ENCODE data around the gene IPCEF1.

IPCEF1 gene

DNA sequence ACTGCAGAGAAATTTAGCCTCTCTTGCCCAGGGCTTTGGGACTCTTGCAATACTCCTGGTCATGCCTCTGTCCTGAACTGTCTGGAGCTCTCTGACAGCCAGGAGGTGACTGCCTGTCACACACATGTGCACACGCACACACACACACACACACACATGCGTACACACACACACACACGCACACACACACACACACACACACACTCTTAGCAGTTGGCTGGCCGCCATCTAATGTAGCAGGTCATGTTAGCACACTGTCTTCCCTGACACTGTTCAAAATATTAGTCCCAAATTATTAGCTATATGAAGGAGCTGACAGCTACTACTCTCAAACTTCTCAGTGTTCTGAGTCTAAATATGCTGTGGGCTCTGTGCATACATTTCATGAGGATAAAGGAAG is 60.9 kb downstream of the IPCEF1 start:
- no peak for DNase-seq (ENCODE audit: low read depth in 2 of 2)

DNA sequence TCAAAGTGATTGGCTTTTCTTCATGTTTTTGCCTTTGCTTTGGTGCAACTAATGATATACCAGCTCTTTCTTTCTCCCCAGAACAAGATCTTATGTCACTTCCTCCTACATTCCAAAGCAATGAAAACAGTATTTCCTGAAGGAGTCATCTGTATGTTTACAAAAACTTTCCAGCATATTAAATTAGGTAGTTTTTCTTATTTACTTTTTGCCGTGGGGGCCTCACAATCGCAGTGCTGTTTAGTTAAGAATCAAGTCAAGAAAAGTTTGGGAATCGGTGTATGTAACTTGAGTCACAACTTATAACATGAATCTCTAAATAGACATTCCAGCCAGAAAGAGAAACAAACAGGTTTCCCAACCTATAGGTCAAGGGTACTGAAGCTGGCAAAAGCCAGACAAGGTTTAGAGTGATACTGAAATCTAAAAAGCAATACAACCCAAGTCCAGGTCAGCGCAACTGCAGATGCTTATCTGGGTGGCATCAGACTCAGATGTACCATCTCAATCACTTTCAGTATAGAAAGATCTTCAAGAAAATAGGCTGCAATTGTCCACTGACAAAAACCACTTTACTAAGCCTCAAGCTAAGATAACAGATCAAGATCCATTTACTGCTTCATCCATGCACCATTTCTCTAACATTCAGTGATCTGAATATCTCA is 63.6 kb downstream of the IPCEF1 start:
- no peak for DNase-seq (ENCODE audit: low read depth in 2 of 2)

DNA sequence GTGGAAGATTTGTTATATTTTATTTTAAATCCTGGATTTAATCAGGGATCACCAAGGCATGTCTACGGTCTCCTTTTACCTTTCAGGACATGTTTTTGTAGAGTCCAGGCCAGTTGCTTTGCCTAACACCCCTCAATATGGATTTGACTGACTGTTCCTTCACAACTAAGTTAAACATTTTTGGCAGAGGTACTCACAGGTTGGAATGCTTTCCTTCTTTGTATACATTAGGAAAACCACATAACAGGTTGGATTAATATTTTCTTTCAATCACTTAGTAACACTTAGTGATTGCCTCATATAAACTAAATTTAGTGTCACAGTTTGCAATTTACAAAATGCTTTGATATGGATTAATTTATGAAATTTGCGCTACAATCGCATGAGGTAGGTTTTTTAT is 64.5 kb downstream of the IPCEF1 start:
- DNase-seq (ENCODE audit: low read depth in 2 of 2) = no peak

DNA sequence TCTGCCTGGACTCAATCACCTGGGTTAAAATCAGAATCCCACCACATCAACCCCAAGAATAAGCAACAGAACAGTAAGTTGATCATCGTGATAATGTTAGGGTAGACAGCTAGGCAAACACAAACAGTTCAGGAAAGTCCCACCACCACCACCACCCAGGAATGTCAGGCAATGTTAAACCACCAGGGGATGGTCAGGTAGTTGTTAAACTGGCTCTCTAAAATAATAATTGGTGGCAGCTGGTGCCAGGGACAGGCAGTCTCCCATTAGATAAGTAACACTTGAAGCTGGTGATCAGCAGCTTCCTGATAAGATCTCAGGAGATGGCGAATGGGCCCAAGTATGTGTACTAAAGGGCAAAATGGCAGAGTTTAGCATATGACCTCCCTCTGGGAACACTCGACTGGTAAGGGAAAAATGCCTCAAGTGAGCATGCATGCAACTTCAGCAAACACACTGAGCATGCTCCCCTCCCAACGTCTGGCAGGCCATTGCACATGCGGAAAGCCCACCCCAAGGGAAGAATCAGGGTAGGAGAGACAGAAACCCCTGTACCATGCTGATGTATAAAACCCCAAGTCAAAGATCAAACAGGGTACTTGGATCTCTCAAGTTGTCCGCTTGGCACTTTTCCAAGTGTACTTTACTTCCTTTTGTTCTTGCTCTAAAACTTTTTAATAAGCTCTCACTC is 66.6 kb downstream of the IPCEF1 start:
- no peak for DNase-seq (ENCODE audit: low read depth in 2 of 2)

DNA sequence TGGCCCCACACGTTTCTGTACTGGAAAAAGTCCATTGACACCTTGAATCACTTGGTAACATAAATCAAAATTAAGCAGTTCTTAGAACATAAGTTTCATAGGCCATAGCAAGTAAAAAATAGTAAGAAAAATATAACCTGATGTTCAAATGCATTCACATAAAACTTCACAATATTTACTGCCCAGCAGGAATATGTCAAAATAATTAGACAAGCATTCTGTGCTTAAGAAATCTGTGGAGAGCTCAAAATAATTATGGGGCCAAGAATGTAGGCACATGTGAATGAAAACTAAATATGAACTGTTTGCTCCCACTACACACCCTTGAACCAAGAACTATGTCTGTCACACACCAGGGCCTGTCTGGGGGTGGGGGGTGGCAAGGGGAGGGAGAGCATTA is 70.8 kb downstream of the IPCEF1 start:
- no peak for DNase-seq (ENCODE audit: low read depth in 2 of 2)

DNA sequence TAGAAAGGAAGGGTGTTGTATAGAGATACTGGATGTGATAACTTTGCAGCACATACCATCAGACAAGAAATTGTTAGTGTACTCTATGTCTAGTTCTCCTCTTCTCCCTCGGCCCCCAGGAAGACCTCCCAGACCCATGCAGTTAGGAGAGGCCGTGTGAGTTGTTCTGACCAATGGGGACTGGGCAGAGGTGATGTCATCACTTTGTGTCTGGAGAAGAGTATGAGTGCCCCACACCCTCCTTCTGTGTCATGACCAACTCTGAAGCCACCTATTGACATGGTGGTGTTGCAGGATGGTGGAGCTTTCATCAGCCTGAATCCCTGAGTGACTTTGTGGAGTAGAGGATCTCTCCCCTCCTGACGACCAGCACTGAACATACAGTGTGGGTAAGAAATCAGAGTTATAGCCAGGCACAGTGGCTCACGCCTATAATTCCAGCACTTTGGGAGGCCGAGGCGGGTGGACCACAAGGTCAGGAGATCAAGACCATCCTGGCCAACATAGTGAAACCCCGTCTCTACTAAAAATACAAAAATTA is 72.2 kb downstream of the IPCEF1 start:
- DNase-seq (ENCODE audit: low read depth in 2 of 2) = no peak

DNA sequence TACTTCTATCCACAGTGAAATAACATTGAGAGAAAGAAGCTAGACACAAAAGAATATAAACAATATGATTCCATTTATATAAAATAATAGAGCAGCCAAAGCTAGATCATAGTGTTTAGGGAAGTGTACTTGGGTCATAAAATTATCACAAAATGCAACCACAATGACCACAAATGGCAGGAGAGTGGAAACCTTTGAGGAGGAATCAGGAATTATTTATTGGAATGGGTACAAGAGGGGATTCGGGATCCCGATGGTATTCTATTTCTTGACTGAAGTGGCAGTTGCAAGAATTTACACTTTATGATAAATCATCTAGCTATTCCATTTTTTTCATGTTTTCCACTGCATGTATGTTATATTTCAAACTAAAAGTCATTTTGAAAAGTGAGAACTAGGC is 76.1 kb downstream of the IPCEF1 start:
- DNase-seq (ENCODE audit: low read depth in 2 of 2) = no peak

DNA sequence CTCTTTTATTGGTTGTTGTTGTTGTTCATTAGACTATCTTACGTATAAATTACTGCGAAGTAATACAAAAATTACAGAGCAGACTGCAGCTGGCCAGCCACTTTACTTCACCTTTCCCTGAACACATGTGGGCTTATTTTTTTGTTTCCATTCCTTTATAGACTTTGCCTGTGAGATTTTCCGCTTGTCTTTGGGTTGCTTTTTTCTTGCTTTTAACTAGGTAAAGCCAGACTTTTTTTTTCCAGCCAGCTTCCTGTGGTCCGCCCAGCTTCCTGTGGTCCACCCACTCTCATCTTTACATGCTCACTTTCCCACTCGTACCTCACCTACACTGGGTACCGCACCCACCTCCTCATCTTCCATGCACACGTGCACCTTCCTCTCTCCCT is 79.0 kb downstream of the IPCEF1 start:
- DNase-seq (ENCODE audit: low read depth in 2 of 2) = no peak

DNA sequence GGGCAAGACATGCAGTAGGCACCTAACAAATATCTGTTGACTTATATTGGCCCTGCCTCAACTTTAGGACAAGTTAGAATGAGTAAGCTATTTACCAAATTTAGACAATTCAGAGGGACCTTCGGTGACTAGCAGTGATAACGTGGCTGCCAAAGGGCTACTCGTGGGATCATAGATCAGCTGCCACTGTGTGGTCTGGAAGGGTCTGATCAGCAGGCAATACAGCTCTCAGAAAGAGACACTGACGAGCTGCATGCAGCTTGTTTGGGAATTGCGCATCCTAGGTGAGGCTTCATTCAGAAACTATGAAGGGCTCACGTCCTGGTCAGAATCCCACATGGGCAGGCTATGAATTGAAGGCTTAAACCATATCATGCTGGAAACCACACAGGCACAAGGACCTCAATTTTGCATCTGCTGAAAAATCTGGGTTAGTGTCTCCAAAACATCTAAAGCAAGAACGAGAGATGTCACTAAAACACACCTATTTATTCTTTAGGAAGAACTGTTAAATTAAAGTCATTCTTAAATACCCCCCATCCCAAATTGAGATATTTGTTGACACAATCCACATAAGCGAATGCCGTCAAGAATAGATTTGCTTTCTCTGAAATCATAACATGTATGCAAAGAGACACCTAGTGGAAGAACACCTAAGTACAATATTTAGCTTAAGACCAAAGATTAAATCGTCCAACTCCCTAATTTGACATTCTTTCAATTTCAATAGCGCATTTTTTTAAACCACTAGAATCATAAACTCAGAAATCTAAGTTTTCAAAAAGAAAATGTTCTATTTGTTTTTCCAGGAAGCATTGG is 79.6 kb downstream of the IPCEF1 start:
- no peak for DNase-seq (ENCODE audit: low read depth in 2 of 2)

DNA sequence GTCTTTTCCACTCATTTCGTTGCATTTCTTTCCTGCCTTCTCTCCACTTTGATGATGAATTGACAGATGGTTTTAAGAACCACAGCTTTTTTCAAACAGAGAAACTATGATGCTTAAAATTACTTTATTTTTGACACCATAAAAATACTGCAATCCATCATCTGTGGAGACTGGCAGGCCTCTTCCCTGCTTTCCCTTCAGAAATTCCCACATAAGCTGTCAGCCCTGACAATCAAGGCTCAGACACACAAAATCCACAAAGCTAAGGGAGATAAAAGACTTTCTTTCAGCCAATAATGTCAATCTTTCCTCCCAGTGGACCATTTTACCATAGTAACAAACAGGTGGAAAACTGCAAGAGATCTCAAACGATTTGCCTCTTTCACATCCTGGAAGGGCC is 82.4 kb downstream of the IPCEF1 start:
- DNase-seq (ENCODE audit: low read depth in 2 of 2) = no peak

DNA sequence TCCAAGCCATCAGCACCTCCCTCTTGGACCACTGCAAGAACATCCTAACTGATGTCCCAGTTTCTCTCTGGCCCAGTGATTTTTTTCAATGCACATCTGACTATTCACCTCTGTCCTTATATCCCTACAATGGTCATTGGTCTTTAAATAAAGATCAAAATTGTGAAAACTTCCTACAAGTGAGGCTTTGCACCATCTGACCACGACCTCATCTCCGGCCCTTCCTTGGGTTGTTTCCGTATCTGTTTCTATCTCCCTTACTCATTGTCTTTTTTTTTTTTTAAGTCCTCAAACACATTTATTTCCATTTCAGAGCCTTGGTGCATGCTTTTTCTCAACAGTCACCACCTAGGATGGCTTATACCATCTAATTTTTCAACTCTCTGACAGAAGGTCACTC is 88.1 kb downstream of the IPCEF1 start:
- no peak for DNase-seq (ENCODE audit: low read depth in 2 of 2)

DNA sequence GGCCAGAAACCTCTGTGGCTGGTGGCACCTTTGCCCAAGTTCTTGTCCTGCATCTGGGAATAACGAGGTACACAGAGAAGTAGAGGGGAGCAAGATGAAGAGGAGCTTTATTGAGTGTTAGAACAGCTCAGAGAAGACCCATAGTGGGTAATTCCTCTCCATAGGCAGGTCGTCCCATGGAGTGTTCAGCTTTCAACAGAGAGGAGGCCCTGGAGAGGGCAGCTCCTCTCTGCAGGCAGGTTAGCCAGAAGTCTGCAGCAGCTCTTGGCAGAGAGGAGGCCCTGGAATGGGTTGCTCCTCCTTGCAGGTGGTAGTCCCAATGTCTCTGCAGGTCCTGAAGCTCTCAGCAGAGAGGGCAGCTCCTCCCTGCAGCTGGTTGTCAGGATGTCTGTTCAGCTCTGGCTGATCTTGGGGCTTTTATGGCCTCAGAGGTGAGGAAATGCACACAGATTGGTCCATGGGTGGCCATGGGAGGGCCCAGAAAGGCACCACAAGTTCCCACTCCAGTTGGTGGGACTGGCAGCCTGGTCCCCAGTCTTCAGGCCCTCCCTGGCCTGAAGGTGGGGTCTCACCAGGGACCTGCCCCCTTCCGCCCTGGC is 89.0 kb downstream of the IPCEF1 start:
- no peak for DNase-seq (ENCODE audit: low read depth in 2 of 2)

DNA sequence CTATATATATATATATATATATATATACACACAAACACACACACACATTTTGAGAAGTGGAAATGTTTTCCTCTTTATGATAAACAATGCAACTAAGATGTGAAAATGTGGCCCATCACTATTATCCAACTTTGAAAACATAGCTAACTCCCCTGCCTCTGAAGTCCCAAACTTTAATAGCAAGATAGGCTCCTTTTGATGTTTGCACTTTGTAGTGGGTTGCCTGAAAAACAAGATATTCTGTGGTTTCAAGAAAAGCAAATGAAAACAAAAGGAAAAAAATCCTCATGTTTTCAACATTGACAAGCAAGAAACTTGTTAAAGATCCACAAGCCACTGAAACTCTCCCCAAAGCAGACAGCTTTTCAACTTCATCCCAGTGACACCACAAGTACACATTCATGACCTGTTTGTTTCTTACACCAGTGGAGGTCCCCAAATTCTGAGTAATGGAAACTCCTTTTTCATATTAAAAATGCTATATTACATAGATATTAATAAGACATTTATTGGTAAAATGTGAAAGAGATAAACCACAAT is 90.0 kb downstream of the IPCEF1 start:
- DNase-seq (ENCODE audit: low read depth in 2 of 2) = no peak

DNA sequence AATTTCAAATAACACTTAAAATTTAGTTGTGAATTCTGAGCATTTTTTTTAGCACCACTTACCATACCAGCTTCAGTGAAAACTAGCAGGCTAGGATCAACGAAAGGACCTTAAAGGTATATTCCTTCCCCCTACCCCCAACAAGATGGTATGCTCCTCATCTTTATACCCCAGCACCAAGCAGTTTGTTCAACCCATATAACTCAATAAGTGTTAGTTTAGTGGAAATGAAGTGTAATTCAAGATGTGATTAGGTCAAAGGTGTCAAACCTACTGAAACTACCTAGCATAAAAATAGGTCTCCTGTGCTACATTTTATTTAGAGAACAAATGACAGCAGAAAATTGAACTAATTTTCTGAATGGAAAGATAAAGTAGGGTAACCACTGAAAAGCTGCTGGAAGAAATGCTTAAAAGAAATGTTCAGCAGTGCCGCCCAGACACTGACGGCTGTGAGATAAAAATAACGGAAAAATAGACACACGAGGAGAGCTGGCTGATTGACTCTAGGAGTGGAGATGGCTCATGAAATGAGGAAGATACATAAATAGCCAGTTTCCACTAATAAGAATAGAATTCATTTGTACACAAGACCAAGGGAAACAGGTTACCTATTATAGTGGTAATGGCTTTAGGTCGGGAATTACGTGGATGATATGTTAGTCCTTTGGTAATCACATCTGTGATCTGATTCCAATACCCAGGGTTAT is 94.8 kb downstream of the IPCEF1 start:
- no peak for DNase-seq (ENCODE audit: low read depth in 2 of 2)

DNA sequence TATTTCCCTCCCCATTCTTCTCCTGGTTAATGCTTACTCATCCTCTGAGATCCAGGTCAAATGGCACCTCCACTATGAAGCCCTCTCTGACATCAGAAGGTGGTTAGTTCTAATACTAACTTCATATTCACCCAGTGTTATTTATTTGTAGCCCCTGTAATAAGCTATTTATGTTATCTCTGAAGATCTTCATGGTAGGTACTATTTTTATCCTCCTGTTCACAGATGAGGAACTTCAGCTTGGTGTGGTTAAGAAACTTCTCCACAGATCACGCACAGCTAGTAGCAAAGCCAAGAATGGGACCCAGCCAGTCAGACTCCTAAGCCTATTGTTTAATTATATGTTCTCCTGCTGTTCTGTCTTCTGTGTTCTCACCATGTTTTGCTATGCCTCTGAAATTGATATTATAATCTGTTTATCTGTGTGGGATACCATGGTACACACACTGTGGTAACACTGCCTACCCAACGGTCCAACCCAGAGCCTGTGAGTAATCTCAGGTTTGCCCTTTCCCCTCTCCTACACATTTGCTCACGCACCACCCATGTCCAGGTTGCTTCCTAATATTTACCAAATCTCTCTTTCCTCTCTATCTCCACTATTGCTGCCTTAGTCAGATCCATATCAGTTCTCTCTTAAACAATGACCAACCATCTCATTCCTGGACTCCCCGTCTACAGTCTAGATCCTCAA is 98.4 kb downstream of the IPCEF1 start:
- no peak for DNase-seq (ENCODE audit: low read depth in 2 of 2)

DNA sequence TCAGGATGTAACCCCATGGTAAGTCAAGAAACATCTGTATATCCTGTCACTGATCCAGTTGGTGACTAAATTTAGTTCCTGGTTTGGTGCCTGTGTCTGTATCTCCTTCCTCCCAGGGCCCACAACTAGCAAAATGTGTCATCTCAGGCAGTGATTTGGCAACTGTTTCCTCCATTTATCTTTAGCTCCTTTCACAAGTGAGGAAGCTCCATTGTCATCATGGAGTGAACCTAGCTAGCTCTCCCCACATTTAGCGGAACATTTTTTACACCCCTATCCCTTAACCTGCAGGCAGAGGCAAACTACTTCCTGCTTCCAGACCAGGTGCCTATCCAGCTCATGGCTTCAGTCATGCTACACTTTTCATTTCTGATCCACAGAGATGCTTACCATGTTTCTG is 99.5 kb downstream of the IPCEF1 start:
- no peak for DNase-seq (ENCODE audit: low read depth in 2 of 2)

DNA sequence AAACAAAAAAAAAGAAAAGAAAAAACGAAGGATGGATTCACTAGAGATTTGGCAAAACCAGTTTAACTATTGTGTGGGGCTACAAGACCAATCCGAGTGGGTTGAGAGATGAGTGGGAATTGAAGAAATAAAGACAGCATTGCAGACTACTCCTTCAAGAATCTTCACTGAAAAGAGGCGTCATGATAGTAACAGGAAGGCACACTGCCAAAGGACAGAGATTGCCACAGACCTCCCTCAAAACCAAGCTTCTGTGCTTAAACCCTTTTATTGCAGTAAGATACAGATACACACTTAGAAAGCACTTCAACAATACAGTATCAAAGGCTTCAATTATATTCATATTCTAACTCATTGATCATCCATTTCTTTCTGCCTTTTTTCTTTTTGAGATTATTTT is 103.9 kb downstream of the IPCEF1 start:
- DNase-seq (ENCODE audit: low read depth in 2 of 2) = no peak

DNA sequence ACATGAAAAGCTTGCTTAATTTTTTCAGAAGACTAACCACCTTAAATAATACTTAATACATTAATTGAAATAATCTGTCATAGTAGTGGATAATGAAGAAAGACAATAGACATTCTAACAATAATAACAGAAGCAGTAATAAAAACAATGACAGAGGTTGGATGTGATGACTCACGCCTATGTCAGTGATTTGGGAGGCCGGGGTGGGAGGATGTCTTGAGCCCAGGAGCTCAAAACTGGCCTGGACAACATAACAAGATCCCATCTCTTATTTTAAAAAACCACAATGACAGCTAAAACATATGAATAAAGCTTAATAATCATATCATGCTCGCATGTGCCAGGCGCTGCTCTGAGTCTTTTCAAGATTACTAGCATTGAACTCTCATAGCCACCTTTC is 105.5 kb downstream of the IPCEF1 start:
- DNase-seq (ENCODE audit: low read depth in 2 of 2) = no peak

DNA sequence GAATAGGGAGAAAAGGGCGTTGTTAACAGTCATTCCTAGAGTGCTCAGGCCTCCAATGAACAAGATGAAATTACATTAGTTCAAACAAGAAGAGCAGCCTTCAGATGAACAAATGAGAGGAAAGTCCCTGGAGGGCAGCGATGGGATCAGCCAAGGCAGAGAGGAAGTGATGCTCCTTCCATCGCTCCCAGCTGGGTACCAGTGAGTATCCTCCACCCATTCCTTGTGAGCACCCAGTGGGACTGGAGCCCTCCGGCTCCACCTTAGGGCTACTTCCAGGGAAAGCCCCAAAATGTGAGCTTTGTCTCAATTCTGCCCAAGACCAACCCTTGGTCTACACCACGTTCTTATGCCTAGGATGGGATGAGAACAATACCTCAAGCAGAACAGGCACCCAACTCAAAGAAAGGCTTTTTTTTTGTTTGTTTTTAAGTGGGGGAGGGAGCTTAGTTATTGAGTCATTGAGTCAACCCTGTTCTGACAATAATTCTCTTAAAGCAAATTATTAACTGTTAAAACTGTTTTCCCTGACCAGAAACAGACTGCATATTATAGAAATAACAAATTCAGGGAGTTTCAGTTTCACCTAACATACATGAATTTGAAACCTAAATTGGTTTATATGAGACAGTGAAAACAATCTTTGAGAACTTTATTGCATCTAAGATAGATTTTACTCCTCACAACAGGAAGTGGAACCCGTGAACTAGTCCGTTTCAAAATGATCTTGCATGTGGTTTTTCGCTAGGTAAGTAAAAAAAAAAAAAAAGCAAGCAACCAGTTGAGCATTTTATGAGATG is 106.9 kb downstream of the IPCEF1 start:
- no peak for DNase-seq (ENCODE audit: low read depth in 2 of 2)
